RPMI8226 (cell line): ENCODE data around the gene PLS3.
"Not testable (repeated sequence)": the region's sequence is repeated elsewhere in the genome, so short reads cannot be mapped to it uniquely, and the experiment has no call there.

Experiments used
- DNase-seq: peaks from one replicate; pipeline ENCODE4 v3.0.0-alpha.2; 2015

Gene PLS3

GRCh38 chrX:115560978-115561604, at the start of gene PLS3:
TSS of gene PLS3 (plus strand) at chrX:115561174. CDS start at chrX:115610251, 49,077 bp downstream.
- peak; percentile 30 for DNase-seq

- no peak for DNase-seq
These were observed 42.9 kb upstream of the PLS3 start for GRCh38 chrX:115518113-115518512.

- DNase-seq: no peak
These were observed 39.2 kb upstream of the PLS3 start for GRCh38 chrX:115521741-115522140.

- no peak for DNase-seq
These were observed 38.0 kb upstream of the PLS3 start for GRCh38 chrX:115522952-115523351.

- no peak for DNase-seq
These were observed 35.5 kb upstream of the PLS3 start for GRCh38 chrX:115525486-115525885.

- no peak for DNase-seq
These were observed 29.1 kb upstream of the PLS3 start for GRCh38 chrX:115531818-115532403.

- DNase-seq: no peak
These were observed 27.5 kb upstream of the PLS3 start for GRCh38 chrX:115533485-115533884.

- no peak for DNase-seq
These were observed 26.6 kb upstream of the PLS3 start for GRCh38 chrX:115534383-115534782.

GRCh38 chrX:115535421-115535820, 25.6 kb upstream of the PLS3 start:
- DNase-seq: no peak

- DNase-seq: no peak
These were observed 25.1 kb upstream of the PLS3 start for GRCh38 chrX:115535844-115536243.

GRCh38 chrX:115539841-115540240, 21.1 kb upstream of the PLS3 start:
- DNase-seq: no peak

- DNase-seq: not testable (repeated sequence)
These were observed 19.9 kb upstream of the PLS3 start for GRCh38 chrX:115541045-115541444.

GRCh38 chrX:115547448-115547847, 13.5 kb upstream of the PLS3 start:
- no peak for DNase-seq

- DNase-seq: no peak
These were observed 12.0 kb upstream of the PLS3 start for GRCh38 chrX:115549008-115549407.

- no peak for DNase-seq
These were observed 7.8 kb upstream of the PLS3 start for GRCh38 chrX:115553171-115553570.

GRCh38 chrX:115559672-115560071, 1.3 kb upstream of the PLS3 start:
- no peak for DNase-seq

GRCh38 chrX:115560211-115560977, 580 bp upstream of the PLS3 start:
- DNase-seq: no peak

GRCh38 chrX:115561605-115562479, 868 bp downstream of the PLS3 start:
- DNase-seq: no peak

- DNase-seq: no peak
These were observed 1.5 kb downstream of the PLS3 start for GRCh38 chrX:115562480-115562847.

GRCh38 chrX:115563633-115564162, 2.7 kb downstream of the PLS3 start:
- no peak for DNase-seq

GRCh38 chrX:115564243-115564642, 3.3 kb downstream of the PLS3 start:
- DNase-seq: no peak

- no peak for DNase-seq
These were observed 4.9 kb downstream of the PLS3 start for GRCh38 chrX:115565888-115566287.

GRCh38 chrX:115571712-115572111, 10.7 kb downstream of the PLS3 start:
- DNase-seq: no peak
